Measurements from ENCODE around the gene MTPN. TPM values are rescaled to one million over a fixed set of nuclear protein-coding genes. Genes with fewer than 3 reads are reported as not detected.

MTPN gene
- total RNA-seq, 1 donor, result 172 TPM

DNA sequence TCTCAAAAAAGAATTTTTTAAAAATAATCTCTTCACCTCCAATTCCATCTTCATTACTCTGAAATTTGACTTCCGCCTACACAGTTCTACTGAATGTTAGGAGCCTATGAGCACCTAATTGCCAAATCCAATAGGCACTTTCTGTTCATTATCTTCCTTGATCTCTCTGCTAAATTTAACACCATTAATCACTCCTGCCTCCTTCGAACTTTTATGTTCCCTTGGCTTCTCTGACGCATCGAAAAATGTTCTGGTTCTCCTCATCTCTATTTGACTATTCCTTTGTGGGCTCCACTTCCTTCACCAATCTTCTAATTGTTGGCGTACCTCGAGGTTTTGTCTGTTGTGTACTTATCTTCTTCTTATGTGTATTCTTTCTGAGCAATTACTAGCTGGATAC is 87.3 kb downstream of the MTPN start:
- TF ChIP-seq, protein P1, sequence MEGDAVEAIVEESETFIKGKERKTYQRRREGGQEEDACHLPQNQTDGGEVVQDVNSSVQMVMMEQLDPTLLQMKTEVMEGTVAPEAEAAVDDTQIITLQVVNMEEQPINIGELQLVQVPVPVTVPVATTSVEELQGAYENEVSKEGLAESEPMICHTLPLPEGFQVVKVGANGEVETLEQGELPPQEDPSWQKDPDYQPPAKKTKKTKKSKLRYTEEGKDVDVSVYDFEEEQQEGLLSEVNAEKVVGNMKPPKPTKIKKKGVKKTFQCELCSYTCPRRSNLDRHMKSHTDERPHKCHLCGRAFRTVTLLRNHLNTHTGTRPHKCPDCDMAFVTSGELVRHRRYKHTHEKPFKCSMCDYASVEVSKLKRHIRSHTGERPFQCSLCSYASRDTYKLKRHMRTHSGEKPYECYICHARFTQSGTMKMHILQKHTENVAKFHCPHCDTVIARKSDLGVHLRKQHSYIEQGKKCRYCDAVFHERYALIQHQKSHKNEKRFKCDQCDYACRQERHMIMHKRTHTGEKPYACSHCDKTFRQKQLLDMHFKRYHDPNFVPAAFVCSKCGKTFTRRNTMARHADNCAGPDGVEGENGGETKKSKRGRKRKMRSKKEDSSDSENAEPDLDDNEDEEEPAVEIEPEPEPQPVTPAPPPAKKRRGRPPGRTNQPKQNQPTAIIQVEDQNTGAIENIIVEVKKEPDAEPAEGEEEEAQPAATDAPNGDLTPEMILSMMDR (IDR thresholded peaks at IDR 0.05; ENCODE audit: insufficient read depth, low read length), result no peak
- no peak overlapping the region for H3K4me3 ChIP-seq (ENCODE audit: low read depth, low read length)
- no peak for DNase-seq (ENCODE audit: low read depth)

DNA sequence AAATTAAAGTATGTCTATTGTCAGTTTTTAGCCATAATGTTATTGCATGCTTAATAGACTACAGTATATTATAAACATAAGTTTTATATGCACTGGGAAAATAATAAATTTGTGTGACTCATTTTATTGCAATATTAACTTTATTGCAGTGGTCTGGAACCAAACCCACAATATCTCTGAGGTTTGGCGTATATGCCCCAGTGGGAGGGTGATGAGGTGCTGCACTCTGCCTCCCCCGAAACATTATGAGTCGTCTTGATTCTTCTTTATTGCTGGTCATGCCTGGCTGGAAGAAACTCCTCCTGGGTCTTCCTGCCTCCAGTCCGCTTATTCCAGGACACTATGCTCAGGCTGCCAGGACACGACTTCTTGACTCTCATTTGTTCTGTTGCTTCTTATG is 88.4 kb downstream of the MTPN start:
- H3K4me3 ChIP-seq (ENCODE audit: low read depth, low read length), result no peak overlapping the region
- TF ChIP-seq, protein P1 (IDR thresholded peaks at IDR 0.05; ENCODE audit: insufficient read depth, low read length), result no peak
- DNase-seq (ENCODE audit: low read depth), result no peak

DNA sequence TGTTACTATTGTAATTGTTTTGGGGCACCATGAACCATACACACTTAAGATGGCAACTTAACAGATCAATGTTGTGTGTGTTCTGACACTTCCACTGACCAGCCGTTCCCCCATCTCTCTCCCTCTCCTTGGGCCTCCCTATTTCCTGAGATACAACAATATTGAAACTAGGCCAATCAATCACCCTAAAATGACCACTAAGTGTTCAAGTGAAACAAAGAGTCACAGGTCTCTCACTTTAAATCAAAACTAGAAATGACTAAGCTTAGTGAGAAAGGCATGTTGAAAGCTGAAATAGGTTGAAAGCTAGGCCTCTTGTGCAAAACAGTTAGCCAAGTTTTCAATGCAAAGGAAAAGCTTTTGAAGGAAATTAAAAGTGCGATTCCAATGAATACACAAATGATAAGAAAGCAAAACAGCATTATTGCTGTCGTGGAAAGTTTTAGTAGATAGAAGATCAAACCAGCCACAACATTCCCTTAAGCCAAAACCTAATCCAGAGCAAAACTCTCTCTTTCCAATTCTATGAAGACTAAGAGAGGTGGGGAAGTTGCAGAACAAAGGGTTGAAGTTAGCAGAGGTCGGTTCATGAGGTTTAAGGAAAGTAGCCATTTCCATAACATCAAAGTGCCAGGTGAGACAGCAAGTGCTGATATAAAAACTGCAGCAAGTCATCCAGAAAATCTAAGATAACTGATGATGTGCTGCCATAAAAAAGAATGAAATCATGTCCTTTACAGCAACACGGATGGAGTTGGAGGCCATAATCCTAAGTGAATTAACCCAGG is 90.6 kb downstream of the MTPN start:
- TF ChIP-seq, protein P1 (IDR thresholded peaks at IDR 0.05; ENCODE audit: insufficient read depth, low read length), result no peak
- no peak for DNase-seq (ENCODE audit: low read depth)

DNA sequence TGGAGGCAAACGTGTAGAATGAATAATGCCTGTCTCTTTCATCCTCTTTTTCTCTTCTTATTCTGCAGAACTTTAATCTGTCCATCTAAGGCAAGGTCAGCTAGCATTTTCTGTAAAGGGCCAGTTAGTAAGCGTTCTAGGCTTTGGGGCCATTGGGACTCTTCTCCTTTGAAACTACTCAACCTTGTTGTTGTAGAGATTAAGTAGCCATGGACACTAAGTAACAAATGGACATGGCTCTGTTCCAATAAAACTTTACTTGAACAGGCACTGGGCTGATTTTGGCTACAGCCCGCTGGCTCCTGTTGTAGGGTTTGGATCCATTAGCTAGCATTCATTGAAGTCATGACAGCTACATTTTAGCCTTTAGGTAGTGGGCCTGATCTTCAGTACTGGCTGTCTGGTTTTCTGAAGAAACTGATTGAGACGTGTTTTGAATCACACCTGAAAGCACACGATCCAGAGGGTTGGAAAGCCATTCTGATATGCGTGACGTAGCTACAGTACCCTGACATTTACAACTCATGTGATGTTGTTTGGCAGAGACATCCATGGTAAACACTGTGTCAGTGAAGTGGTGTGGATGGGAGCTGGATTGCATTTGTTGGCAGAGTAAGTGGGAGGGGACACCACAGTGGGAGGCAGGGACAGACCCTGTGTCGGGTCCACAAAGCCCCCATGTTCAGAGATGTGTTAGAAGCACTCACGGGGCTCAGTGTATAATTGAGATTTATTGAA is 92.5 kb downstream of the MTPN start:
- TF ChIP-seq, protein P1 (IDR thresholded peaks at IDR 0.05; ENCODE audit: insufficient read depth, low read length), result no peak
- H3K4me3 ChIP-seq (ENCODE audit: low read depth, low read length), result no peak overlapping the region
- no peak for DNase-seq (ENCODE audit: low read depth)

More for the DNA sequence above, 90.6 kb downstream of the MTPN start:
- no peak overlapping the region for H3K4me3 ChIP-seq (ENCODE audit: low read depth, low read length)

DNA sequence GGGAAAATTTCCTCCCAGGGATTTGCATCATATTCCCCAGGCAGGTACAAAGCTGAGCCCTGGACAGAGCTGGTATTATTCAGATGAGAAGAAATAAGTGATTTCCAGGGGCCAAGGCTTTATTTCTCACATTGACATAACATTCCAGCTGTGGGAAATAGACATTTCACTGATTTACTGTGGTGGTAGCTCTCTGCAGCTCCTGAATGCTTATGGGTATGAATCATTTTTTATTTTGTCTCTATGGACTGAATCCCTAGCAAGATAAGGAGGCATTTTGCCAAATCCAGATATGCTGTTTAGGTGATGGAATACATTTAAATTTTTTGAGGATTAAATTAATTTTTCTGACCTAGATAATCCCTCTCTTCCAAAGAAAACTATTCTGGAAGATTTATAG is 97.9 kb downstream of the MTPN start:
- TF ChIP-seq, protein P1 (IDR thresholded peaks at IDR 0.05; ENCODE audit: insufficient read depth, low read length), result no peak
- no peak overlapping the region for H3K4me3 ChIP-seq (ENCODE audit: low read depth, low read length)
- peak; percentile 42 for DNase-seq (ENCODE audit: low read depth)

DNA sequence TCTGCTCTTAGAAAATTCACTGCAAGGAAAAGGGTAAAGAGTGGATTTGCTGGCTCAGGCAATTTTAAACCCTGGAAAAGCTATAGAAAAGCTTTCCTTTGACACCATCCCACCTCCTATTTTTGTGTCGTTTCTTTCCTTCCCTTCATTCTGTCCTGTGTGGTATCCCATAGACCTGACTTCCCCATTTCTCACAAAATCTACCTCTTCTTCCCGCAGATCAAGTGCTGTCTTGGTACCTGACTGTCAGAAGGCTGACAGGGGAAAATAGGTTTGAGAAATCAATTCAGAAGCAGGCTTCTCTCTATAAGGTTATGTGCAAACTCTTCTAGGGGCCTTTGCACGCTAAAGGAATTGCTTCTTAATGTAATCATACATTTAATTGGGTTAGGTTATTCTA is 98.9 kb downstream of the MTPN start:
- TF ChIP-seq, protein P1 (IDR thresholded peaks at IDR 0.05; ENCODE audit: insufficient read depth, low read length), result no peak
- no peak for DNase-seq (ENCODE audit: low read depth)
- H3K4me3 ChIP-seq (ENCODE audit: low read depth, low read length), result no peak overlapping the region
